ENCODE data around the gene PGGHG. TPM values are rescaled to one million over a fixed set of nuclear protein-coding genes. Genes with fewer than 3 reads are reported as not detected.

PGGHG gene
- total RNA-seq, 1 donor from 2014 or later = 20.5 TPM

- no peak overlapping the region for H3K27ac ChIP-seq
- DNase-seq (ENCODE audit: low spot score) = no peak
Observed at GRCh38 chr11:295351-296170, 6.6 kb downstream of the PGGHG start.

GRCh38 chr11:296171-297050 is 7.5 kb downstream of the PGGHG start:
- Histone ChIP-seq H2AFZ (replicated peaks) (no peak overlapping the region), H3K4me1 (peaks cover 13% of the 10 kb centered on the region), H3F3A (ENCODE audit: low read depth) (peaks cover 6% of the 10 kb centered on the region), H4K20me1 (ENCODE audit: low read depth) (no peaks in the 10 kb centered on the region), H3K9ac (no peak overlapping the region), H3K4me3 (no peak overlapping the region), H3K27ac (no peak overlapping the region), H3K36me3 (no peaks in the 10 kb centered on the region), H3K9me3 (ENCODE audit: low read depth) (no peaks in the 10 kb centered on the region), H3K27me3 (no peaks in the 10 kb centered on the region), H3K4me2 (no peak overlapping the region), H3K79me2 (ENCODE audit: low read depth) (no peaks in the 10 kb centered on the region)
- Mint-ChIP-seq H3K4me1 (peaks cover 18% of the 10 kb centered on the region), H3K4me3 (no peak overlapping the region), H3K27me3 (ENCODE audit: insufficient read depth, low read depth) (peaks cover 5% of the 10 kb centered on the region), H3K36me3 (no peaks in the 10 kb centered on the region), H3K9me3 (peaks cover 3% of the 10 kb centered on the region), H3K27ac (no peak overlapping the region)
- DNase-seq (ENCODE audit: low spot score) = no peak
- TF ChIP-seq CTCF (IDR thresholded peaks at IDR 0.05) (no peak), EZH2phosphoT487 (IDR thresholded peaks at IDR 0.05) (no peak), EZH2 (IDR thresholded peaks at IDR 0.05) (no peak)

More at GRCh38 chr11:295351-296170, 6.6 kb downstream of the PGGHG start:
- H3K4me1 ChIP-seq = peaks cover 13% of the 10 kb centered on the region
- H3K9ac ChIP-seq = no peak overlapping the region
- no peaks in the 10 kb centered on the region for H4K20me1 ChIP-seq (ENCODE audit: low read depth)
- H3K4me1 Mint-ChIP-seq = peaks cover 19% of the 10 kb centered on the region
- no peaks in the 10 kb centered on the region for H3K36me3 Mint-ChIP-seq
- no peak overlapping the region for H2AFZ ChIP-seq (replicated peaks)
- no peak overlapping the region for H3K4me2 ChIP-seq
- no peak for TF ChIP-seq EZH2phosphoT487 (IDR thresholded peaks at IDR 0.05)
- TF ChIP-seq EZH2 (IDR thresholded peaks at IDR 0.05) = no peak
- TF ChIP-seq CTCF (IDR thresholded peaks at IDR 0.05) = no peak
- H3F3A ChIP-seq (ENCODE audit: low read depth) = peaks cover 4% of the 10 kb centered on the region
- no peaks in the 10 kb centered on the region for H3K36me3 ChIP-seq
- H3K4me3 Mint-ChIP-seq = no peak overlapping the region
- H3K79me2 ChIP-seq (ENCODE audit: low read depth) = no peaks in the 10 kb centered on the region
- peaks cover 5% of the 10 kb centered on the region for H3K27me3 Mint-ChIP-seq (ENCODE audit: insufficient read depth, low read depth)
- H3K9me3 ChIP-seq (ENCODE audit: low read depth) = no peaks in the 10 kb centered on the region
- H3K4me3 ChIP-seq = no peak overlapping the region
- H3K9me3 Mint-ChIP-seq = no peaks in the 10 kb centered on the region
- H3K27me3 ChIP-seq = no peaks in the 10 kb centered on the region
- no peak overlapping the region for H3K27ac Mint-ChIP-seq

- Histone ChIP-seq H3K79me2 (ENCODE audit: low read depth) (no peaks in the 10 kb centered on the region), H3K4me2 (no peak overlapping the region), H3K4me1 (peaks cover 13% of the 10 kb centered on the region), H3K9ac (no peak overlapping the region), H3K27ac (no peak overlapping the region), H3K4me3 (no peak overlapping the region), H3F3A (ENCODE audit: low read depth) (peaks cover 6% of the 10 kb centered on the region), H3K36me3 (no peaks in the 10 kb centered on the region), H2AFZ (replicated peaks) (no peak overlapping the region), H4K20me1 (ENCODE audit: low read depth) (no peaks in the 10 kb centered on the region), H3K9me3 (ENCODE audit: low read depth) (no peaks in the 10 kb centered on the region), H3K27me3 (no peaks in the 10 kb centered on the region)
- H3K27me3 Mint-ChIP-seq (ENCODE audit: insufficient read depth, low read depth) = peaks cover 3% of the 10 kb centered on the region
- H3K36me3 Mint-ChIP-seq = no peaks in the 10 kb centered on the region
- peaks cover 17% of the 10 kb centered on the region for H3K4me1 Mint-ChIP-seq
- H3K4me3 Mint-ChIP-seq = no peak overlapping the region
- H3K9me3 Mint-ChIP-seq = peaks cover 4% of the 10 kb centered on the region
- H3K27ac Mint-ChIP-seq = peak overlapping the region; percentile 92
- no peak for DNase-seq (ENCODE audit: low spot score)
- TF ChIP-seq EZH2phosphoT487 (IDR thresholded peaks at IDR 0.05) = no peak
- no peak for TF ChIP-seq EZH2 (IDR thresholded peaks at IDR 0.05)
- no peak for TF ChIP-seq CTCF (IDR thresholded peaks at IDR 0.05)
Observed at GRCh38 chr11:297051-297585, 8.2 kb downstream of the PGGHG start.
